ENCODE results near the gene CAPN2.

DNA sequence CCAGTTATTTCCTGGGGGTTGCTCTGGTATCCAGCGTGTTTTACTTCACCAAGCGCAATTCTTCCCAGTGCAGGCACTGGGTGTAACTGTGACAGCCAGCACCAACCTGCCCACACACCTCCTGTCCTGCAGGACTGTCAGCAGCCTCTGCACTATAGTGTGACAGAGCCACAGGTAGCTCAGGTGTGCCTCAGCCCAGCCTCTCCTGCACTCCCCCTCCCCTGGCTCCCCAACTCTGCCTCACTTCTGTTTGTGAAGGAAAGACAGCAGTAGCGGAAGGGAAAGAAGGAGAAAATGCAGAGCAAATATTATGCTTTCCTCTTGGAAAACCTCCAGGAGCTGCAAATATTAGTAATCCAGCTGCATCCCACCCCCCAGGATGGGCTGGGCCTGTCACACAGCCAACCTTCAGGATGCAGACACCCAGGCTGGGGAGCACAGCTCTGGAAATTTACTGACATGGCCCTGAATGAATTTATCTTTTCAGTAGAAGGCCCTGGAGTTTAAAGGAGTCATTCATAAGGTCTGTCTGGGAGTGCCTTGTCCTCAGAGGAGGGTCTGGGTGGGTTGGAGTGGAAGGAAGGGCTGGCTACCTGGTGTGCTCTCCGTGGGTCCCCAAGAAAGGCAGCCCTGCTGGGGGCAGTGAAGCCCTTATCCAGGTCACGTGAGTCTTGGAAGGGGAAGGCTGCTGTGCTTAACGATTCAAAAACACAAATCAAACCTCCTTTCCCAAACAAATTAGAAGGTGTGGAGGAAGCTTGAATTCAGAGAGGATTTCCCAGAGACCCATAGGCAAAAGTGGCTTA lies 20.9 kb downstream of the CAPN2 start:
- TF ChIP-seq, protein P1, sequence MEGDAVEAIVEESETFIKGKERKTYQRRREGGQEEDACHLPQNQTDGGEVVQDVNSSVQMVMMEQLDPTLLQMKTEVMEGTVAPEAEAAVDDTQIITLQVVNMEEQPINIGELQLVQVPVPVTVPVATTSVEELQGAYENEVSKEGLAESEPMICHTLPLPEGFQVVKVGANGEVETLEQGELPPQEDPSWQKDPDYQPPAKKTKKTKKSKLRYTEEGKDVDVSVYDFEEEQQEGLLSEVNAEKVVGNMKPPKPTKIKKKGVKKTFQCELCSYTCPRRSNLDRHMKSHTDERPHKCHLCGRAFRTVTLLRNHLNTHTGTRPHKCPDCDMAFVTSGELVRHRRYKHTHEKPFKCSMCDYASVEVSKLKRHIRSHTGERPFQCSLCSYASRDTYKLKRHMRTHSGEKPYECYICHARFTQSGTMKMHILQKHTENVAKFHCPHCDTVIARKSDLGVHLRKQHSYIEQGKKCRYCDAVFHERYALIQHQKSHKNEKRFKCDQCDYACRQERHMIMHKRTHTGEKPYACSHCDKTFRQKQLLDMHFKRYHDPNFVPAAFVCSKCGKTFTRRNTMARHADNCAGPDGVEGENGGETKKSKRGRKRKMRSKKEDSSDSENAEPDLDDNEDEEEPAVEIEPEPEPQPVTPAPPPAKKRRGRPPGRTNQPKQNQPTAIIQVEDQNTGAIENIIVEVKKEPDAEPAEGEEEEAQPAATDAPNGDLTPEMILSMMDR (IDR thresholded peaks at IDR 0.05) = no peak
- TF ChIP-seq POLR2A (IDR thresholded peaks at IDR 0.05) = no peak
